WTC11 (cell line): ENCODE data around the gene CREB1. TPM values are rescaled to one million over a fixed set of nuclear protein-coding genes. Genes with fewer than 3 reads are reported as not detected.
A peak's percentile ranks its signal among the peaks of the same experiment; 100 is the strongest.

Experiments used
- ATAC-seq: fragments of 200-7000 bp; cut with Tn5 transposase; 2 replicates; pipeline ENCODE4 v1.10.0; 2021; ENCODE audit warnings: mild to moderate bottlenecking, moderate library complexity
- CTCF ChIA-PET: fragments of 300-600 bp; sonication (Branson Sonifier 250); formaldehyde crosslinking; loops from one replicate; lab custom pipeline; 2021; ENCODE audit warnings: antibody characterized with exemption; lab: Charles Lee
- POLR2A ChIA-PET: fragments of 350-600 bp; sonication (Branson Sonifier 250); formaldehyde crosslinking; loops from one replicate; lab custom pipeline; 2021; ENCODE audit warnings: antibody characterized with exemption; lab: Charles Lee
- DNase-seq: peaks from one replicate; pipeline ENCODE4 v3.0.0; 2021; ENCODE audit warnings: low spot score
- H3K27ac Mint-ChIP-seq: 2 replicates; pipeline ENCODE4 v1.8.0; 2021; ENCODE audit warnings: mixed read lengths
- H3K27me3 Mint-ChIP-seq: 2 replicates; pipeline ENCODE4 v1.8.0; 2021; ENCODE audit warnings: low read depth, mild to moderate bottlenecking, moderate library complexity, mixed read lengths
- H3K36me3 Mint-ChIP-seq: 2 replicates; pipeline ENCODE4 v1.8.0; 2021; ENCODE audit warnings: mixed read lengths
- H3K4me1 Mint-ChIP-seq: 2 replicates; pipeline ENCODE4 v1.8.0; 2022; ENCODE audit warnings: mixed read lengths
- H3K4me3 Mint-ChIP-seq: 2 replicates; pipeline ENCODE4 v1.8.0; 2021; ENCODE audit warnings: mild to moderate bottlenecking, moderate library complexity, mixed read lengths
- H3K9me3 Mint-ChIP-seq: 2 replicates; pipeline ENCODE4 v1.8.0; 2021; ENCODE audit warnings: mixed read lengths
- ATF1 ChIP-seq: sonication (generic); formaldehyde crosslinking; IDR thresholded peaks from 2 replicates; pipeline ENCODE4 v1.8.1; 2023; ENCODE audit warnings: mild to moderate bottlenecking, moderate library complexity, missing genetic modification reagents
- ELF4 ChIP-seq: sonication (generic); formaldehyde crosslinking; IDR thresholded peaks from 2 replicates; pipeline ENCODE4 v1.8.1; 2022; ENCODE audit warnings: low read depth, mild to moderate bottlenecking, moderate library complexity, missing genetic modification reagents
- NFYB ChIP-seq: sonication (generic); formaldehyde crosslinking; conservative IDR thresholded peaks from 2 replicates; pipeline ENCODE4 v1.8.0; 2022; ENCODE audit warnings: low read depth, missing genetic modification reagents
- NR2C2 ChIP-seq: sonication (generic); formaldehyde crosslinking; IDR thresholded peaks from 2 replicates; pipeline ENCODE4 v1.8.0; 2022; ENCODE audit warnings: mild to moderate bottlenecking, missing genetic modification reagents
- OVOL2 ChIP-seq: fragments of 250-450 bp; sonication (Bioruptor Pico); IDR thresholded peaks from 2 replicates; pipeline ENCODE4 v1.9.0; 2021; ENCODE audit warnings: mild to moderate bottlenecking, borderline replicate concordance
- PRRX2 ChIP-seq: fragments of 250-450 bp; sonication (Bioruptor Pico); IDR thresholded peaks from 2 replicates; pipeline ENCODE4 v1.8.0; 2021; ENCODE audit warnings: mild to moderate bottlenecking
- RELA ChIP-seq: sonication (generic); formaldehyde crosslinking; IDR thresholded peaks from 2 replicates; pipeline ENCODE4 v1.8.1; 2022; ENCODE audit warnings: missing genetic modification reagents, mild to moderate bottlenecking, borderline replicate concordance
- SMAD3 ChIP-seq: sonication (generic); formaldehyde crosslinking; IDR thresholded peaks from 2 replicates; pipeline ENCODE4 v1.8.0; 2022; ENCODE audit warnings: missing genetic modification reagents, mild to moderate bottlenecking, borderline replicate concordance
- ZBTB21 ChIP-seq: sonication (generic); formaldehyde crosslinking; IDR thresholded peaks from 2 replicates; pipeline ENCODE4 v1.8.1; 2023; ENCODE audit warnings: mild to moderate bottlenecking, missing genetic modification reagents, borderline replicate concordance
- ZNF317 ChIP-seq: sonication (generic); formaldehyde crosslinking; IDR thresholded peaks from 2 replicates; pipeline ENCODE4 v1.8.1; 2023; ENCODE audit warnings: low read depth, mild to moderate bottlenecking, moderate library complexity, missing genetic modification reagents, borderline replicate concordance
- ZNF396 ChIP-seq: fragments of 250-450 bp; sonication (Bioruptor Pico); IDR thresholded peaks from 2 replicates; pipeline ENCODE4 v1.8.0; 2021; ENCODE audit warnings: mild to moderate bottlenecking, moderate library complexity, borderline replicate concordance
- ZNF423 ChIP-seq: fragments of 250-450 bp; sonication (Bioruptor Pico); IDR thresholded peaks from 2 replicates; pipeline ENCODE4 v2.1.2; 2022; ENCODE audit warnings: mild to moderate bottlenecking, moderate library complexity
- ZNF671 ChIP-seq: fragments of 250-450 bp; sonication (Bioruptor Pico); IDR thresholded peaks from 2 replicates; pipeline ENCODE4 v1.8.0; 2021; ENCODE audit warnings: mild to moderate bottlenecking
- total RNA-seq: library from RNA; stranded (reverse); gene quantifications from 3 replicates; pipeline ENCODE4 v1.2.3, GENCODE V29; 2021
- TF ChIP-seq, protein P1 (sequence below): sonication (generic); formaldehyde crosslinking; IDR thresholded peaks from 2 replicates; pipeline ENCODE4 v1.8.1; 2023; ENCODE audit warnings: mild to moderate bottlenecking, missing genetic modification reagents, borderline replicate concordance
- TF ChIP-seq, protein P2 (sequence below): sonication (generic); formaldehyde crosslinking; IDR thresholded peaks from 2 replicates; pipeline ENCODE4 v1.8.1; 2022; ENCODE audit warnings: mild to moderate bottlenecking, missing genetic modification reagents, moderate library complexity, borderline replicate concordance
- TF ChIP-seq, protein P3 (sequence below): fragments of 250-450 bp; sonication (Bioruptor Pico); IDR thresholded peaks from 2 replicates; pipeline ENCODE4 v1.9.0; 2021; ENCODE audit warnings: mild to moderate bottlenecking, borderline replicate concordance
- TF ChIP-seq, protein P4 (sequence below): sonication (generic); formaldehyde crosslinking; IDR thresholded peaks from 2 replicates; pipeline ENCODE4 v1.8.1; 2023; ENCODE audit warnings: mild to moderate bottlenecking, missing genetic modification reagents

The CREB1 gene
- total RNA-seq, 1 experiment from 2014 or later, result 97.7 TPM

DNA sequence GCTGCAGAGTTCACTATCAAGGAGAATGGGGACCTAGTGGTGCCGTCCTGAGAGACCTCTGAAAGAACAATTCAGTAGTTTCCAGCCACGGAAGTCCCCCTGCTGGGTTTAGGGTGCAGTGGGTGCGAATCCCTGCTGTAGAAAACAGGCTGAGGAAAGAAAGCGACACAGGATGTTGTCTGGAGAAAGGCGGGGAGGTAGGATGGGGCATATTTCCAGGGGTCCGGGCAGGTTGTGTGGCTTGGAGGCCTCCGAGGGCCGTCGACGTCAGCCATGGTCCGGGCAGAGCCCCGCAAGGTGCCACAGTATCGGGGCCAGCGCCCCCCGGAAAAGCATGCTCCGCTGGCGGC is 807 bp upstream of the CREB1 start:
- H3K9me3 Mint-ChIP-seq, result no peaks in the 10 kb centered on the region
- ChIA-PET CTCF (no interaction called here), POLR2A (no interaction called here)
- ATAC-seq, result peak; percentile 20
- peaks cover 13% of the 10 kb centered on the region for H3K27me3 Mint-ChIP-seq
- TF ChIP-seq ZNF423 (CRISPR knock-in tag) (peak; percentile 78), PRRX2 (CRISPR knock-in tag) (no peak), NFYB (CRISPR knock-in tag) (no peak), SMAD3 (CRISPR knock-in tag) (no peak), ZBTB21 (CRISPR knock-in tag) (no peak), ELF4 (CRISPR knock-in tag) (no peak), NR2C2 (no peak), ZNF671 (CRISPR knock-in tag) (no peak)
- TF ChIP-seq, protein P1, sequence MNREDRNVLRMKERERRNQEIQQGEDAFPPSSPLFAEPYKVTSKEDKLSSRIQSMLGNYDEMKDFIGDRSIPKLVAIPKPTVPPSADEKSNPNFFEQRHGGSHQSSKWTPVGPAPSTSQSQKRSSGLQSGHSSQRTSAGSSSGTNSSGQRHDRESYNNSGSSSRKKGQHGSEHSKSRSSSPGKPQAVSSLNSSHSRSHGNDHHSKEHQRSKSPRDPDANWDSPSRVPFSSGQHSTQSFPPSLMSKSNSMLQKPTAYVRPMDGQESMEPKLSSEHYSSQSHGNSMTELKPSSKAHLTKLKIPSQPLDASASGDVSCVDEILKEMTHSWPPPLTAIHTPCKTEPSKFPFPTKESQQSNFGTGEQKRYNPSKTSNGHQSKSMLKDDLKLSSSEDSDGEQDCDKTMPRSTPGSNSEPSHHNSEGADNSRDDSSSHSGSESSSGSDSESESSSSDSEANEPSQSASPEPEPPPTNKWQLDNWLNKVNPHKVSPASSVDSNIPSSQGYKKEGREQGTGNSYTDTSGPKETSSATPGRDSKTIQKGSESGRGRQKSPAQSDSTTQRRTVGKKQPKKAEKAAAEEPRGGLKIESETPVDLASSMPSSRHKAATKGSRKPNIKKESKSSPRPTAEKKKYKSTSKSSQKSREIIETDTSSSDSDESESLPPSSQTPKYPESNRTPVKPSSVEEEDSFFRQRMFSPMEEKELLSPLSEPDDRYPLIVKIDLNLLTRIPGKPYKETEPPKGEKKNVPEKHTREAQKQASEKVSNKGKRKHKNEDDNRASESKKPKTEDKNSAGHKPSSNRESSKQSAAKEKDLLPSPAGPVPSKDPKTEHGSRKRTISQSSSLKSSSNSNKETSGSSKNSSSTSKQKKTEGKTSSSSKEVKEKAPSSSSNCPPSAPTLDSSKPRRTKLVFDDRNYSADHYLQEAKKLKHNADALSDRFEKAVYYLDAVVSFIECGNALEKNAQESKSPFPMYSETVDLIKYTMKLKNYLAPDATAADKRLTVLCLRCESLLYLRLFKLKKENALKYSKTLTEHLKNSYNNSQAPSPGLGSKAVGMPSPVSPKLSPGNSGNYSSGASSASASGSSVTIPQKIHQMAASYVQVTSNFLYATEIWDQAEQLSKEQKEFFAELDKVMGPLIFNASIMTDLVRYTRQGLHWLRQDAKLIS (CRISPR knock-in tag), result 0 out of 2 replicates have a peak, but pooled peaks have one; percentile 14
- TF ChIP-seq, all 79 proteins: peak for 2
- peak overlapping the region; percentile 98 for H3K4me3 Mint-ChIP-seq
- H3K4me1 Mint-ChIP-seq, result peaks cover 38% of the 10 kb centered on the region
- peak overlapping the region; percentile 95 for H3K27ac Mint-ChIP-seq
- DNase-seq, result no peak
- 0 out of 2 replicates have a peak, but pooled peaks cover 9% of the 10 kb centered on the region for H3K36me3 Mint-ChIP-seq

DNA sequence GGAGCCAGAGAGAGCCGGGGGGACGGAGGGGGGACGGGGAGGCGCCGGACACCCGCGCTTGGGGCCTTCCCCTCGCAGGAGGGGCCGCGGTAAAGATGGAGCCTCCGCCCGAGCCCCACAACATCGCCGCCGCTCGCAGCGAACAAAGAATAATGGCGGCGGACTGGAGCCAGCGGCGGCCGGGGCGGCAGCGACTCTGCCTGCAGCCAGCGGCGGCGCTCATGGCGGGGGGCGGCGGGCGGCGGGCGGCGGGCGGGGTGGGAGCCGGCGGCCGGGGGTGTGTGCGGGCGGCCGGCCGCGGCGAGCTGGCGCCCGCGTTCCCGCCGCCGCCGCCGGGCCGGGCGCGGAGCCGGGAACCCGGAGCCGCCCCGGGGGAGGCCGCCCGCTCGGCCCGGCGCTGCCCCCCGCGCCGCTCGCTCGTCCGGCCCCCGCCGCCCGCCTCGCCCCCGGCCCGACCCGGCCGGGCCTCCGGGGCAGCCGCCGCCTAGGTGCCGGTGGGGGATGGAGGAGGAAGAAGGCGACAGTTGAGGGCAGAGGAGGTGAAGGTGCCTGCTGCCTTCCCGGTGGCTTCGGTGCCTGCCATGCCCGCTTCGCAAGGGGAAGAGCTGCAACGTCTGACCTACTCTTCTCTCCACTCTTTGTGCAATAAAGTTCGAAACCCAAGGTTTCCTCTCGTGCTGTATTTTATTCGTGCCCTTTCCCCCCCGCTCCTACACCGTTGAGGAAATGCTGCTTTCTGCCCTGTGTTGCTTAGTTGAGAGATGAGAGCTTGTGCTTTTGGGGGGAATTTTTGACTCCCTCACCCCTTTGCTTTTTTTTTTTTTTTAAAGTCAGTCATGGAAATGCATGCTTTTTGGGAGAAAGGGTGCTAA is 634 bp downstream of the CREB1 start:
- peaks cover 51% of the 10 kb centered on the region for H3K4me1 Mint-ChIP-seq
- H3K36me3 Mint-ChIP-seq, result 0 out of 2 replicates have a peak, but pooled peaks cover 9% of the 10 kb centered on the region
- ChIA-PET POLR2A (interaction anchor here (0.7 to 2.1 kb wide), 8 partner anchors 10 to 367 kb away, joined by 3 to 6 read pairs (median 4); partner anchors contain the start of genes CCNYL1, KLF7 and METTL21A), CTCF (interaction anchor here (0.6 to 1.0 kb wide), 2 partner anchors 28 to 54 kb away, joined by 3 to 4 read pairs; no protein-coding TSS in a partner anchor)
- H3K4me3 Mint-ChIP-seq, result peak overlapping the region; percentile 98
- H3K9me3 Mint-ChIP-seq, result no peaks in the 10 kb centered on the region
- peak overlapping the region; percentile 100 for H3K27ac Mint-ChIP-seq
- peaks cover 13% of the 10 kb centered on the region for H3K27me3 Mint-ChIP-seq
- DNase-seq, result no peak
- TF ChIP-seq OVOL2 (CRISPR knock-in tag) (no peak), NR2C2 (no peak), ELF4 (CRISPR knock-in tag) (0 out of 2 replicates have a peak, but pooled peaks have one; percentile 55)
- TF ChIP-seq, protein P2, sequence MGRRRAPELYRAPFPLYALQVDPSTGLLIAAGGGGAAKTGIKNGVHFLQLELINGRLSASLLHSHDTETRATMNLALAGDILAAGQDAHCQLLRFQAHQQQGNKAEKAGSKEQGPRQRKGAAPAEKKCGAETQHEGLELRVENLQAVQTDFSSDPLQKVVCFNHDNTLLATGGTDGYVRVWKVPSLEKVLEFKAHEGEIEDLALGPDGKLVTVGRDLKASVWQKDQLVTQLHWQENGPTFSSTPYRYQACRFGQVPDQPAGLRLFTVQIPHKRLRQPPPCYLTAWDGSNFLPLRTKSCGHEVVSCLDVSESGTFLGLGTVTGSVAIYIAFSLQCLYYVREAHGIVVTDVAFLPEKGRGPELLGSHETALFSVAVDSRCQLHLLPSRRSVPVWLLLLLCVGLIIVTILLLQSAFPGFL (CRISPR knock-in tag), result 0 out of 2 replicates have a peak, but pooled peaks have one; percentile 39
- TF ChIP-seq, all 79 proteins: peak for 2
- ATAC-seq, result no peak

DNA sequence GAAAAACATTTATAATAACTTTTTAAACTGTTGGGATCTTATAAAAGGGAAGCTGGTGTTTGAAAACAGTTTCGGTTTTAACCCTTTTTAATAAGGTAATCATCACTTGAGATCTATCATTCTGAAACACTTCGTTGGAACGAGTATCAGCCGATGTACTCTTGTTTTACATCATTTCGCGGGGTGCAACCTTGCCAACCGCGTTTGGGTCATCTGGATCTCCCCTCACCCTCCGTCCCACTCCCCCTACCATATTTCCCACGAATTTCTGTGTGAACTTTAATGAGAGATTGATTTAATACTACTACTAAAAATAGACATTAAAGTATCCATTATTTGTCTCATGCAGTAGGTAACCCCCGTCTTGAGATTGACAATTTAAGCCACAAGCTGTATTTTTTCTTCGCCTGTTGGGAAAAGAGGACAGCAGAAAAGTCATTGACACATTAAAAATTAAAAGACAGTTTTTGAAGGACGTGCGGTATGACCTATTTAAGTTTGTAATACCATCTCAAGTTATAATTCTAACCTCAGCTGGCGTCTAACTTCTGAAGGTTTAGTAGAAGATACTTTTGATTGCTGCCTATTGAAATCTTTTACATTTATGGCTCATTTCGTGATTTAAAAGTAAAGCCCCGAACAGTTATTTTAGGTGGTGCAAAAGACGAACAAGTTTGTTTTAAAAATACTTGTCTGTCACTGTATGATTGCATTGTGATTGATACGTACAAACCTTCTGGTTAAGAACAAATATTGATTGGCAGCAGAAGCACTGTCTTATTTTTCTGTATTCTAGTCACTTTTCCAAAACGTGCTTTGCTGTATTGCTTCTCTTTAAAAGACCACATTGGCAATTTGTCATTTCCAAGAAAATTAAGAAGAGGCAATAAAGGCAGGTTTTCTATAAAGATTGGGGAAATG is 1.5 kb downstream of the CREB1 start:
- 0 out of 2 replicates have a peak, but pooled peaks cover 9% of the 10 kb centered on the region for H3K36me3 Mint-ChIP-seq
- DNase-seq (no peak), ATAC-seq (no peak)
- peak overlapping the region; percentile 95 for H3K4me3 Mint-ChIP-seq
- CTCF ChIA-PET, result no interaction called here
- POLR2A ChIA-PET, result interaction anchor here (0.7 to 2.1 kb wide), 4 partner anchors 10 to 180 kb away, joined by 3 to 14 read pairs (median 4); partner anchors contain the start of genes CCNYL1 and METTL21A
- peaks cover 13% of the 10 kb centered on the region for H3K27me3 Mint-ChIP-seq
- H3K9me3 Mint-ChIP-seq, result no peaks in the 10 kb centered on the region
- peak overlapping the region; percentile 97 for H3K27ac Mint-ChIP-seq
- peaks cover 52% of the 10 kb centered on the region for H3K4me1 Mint-ChIP-seq
- no peak for TF ChIP-seq ATF1 (CRISPR knock-in tag)
- TF ChIP-seq, protein P3, sequence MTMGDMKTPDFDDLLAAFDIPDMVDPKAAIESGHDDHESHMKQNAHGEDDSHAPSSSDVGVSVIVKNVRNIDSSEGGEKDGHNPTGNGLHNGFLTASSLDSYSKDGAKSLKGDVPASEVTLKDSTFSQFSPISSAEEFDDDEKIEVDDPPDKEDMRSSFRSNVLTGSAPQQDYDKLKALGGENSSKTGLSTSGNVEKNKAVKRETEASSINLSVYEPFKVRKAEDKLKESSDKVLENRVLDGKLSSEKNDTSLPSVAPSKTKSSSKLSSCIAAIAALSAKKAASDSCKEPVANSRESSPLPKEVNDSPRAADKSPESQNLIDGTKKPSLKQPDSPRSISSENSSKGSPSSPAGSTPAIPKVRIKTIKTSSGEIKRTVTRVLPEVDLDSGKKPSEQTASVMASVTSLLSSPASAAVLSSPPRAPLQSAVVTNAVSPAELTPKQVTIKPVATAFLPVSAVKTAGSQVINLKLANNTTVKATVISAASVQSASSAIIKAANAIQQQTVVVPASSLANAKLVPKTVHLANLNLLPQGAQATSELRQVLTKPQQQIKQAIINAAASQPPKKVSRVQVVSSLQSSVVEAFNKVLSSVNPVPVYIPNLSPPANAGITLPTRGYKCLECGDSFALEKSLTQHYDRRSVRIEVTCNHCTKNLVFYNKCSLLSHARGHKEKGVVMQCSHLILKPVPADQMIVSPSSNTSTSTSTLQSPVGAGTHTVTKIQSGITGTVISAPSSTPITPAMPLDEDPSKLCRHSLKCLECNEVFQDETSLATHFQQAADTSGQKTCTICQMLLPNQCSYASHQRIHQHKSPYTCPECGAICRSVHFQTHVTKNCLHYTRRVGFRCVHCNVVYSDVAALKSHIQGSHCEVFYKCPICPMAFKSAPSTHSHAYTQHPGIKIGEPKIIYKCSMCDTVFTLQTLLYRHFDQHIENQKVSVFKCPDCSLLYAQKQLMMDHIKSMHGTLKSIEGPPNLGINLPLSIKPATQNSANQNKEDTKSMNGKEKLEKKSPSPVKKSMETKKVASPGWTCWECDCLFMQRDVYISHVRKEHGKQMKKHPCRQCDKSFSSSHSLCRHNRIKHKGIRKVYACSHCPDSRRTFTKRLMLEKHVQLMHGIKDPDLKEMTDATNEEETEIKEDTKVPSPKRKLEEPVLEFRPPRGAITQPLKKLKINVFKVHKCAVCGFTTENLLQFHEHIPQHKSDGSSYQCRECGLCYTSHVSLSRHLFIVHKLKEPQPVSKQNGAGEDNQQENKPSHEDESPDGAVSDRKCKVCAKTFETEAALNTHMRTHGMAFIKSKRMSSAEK, result no peak
- TF ChIP-seq ZNF317 (CRISPR knock-in tag), result no peak
- TF ChIP-seq RELA (CRISPR knock-in tag), result no peak
- TF ChIP-seq ZNF396, result no peak
- TF ChIP-seq, protein P4, sequence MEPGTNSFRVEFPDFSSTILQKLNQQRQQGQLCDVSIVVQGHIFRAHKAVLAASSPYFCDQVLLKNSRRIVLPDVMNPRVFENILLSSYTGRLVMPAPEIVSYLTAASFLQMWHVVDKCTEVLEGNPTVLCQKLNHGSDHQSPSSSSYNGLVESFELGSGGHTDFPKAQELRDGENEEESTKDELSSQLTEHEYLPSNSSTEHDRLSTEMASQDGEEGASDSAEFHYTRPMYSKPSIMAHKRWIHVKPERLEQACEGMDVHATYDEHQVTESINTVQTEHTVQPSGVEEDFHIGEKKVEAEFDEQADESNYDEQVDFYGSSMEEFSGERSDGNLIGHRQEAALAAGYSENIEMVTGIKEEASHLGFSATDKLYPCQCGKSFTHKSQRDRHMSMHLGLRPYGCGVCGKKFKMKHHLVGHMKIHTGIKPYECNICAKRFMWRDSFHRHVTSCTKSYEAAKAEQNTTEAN (CRISPR knock-in tag), result no peak
